PC-3 (cell line): ENCODE measurements around the gene GDAP1L1. TPM values are rescaled to one million over a fixed set of nuclear protein-coding genes. Genes with fewer than 3 reads are reported as not detected.
"Not testable (repeated sequence)": the region's sequence is repeated elsewhere in the genome, so short reads cannot be mapped to it uniquely, and the experiment has no call there.

Experiments used
- ATAC-seq: fragments of 200-7000 bp; cut with Tn5 transposase; 2 replicates; pipeline ENCODE4 v1.9.1; 2020; ENCODE audit warnings: mild to moderate bottlenecking, moderate library complexity
- BruUV-seq: library from RNA; stranded (reverse); fragments of 400-500 nt; replicated peaks from 2 replicates; lab custom pipeline; 2021; lab: Mats Ljungman, UMichigan
- CTCF ChIA-PET: fragments of 300-600 bp; sonication (Branson Sonifier 250); formaldehyde crosslinking; loops from one replicate; lab custom pipeline; 2022; ENCODE audit warnings: antibody characterized with exemption; lab: Charles Lee
- POLR2A ChIA-PET: fragments of 300-600 bp; sonication (Branson Sonifier 250); formaldehyde crosslinking; loops from one replicate; lab custom pipeline; 2022; ENCODE audit warnings: antibody characterized with exemption; ENCODE audit not compliant: unreplicated experiment; lab: Charles Lee
- DNase-seq: peaks from one replicate; pipeline ENCODE4 v3.0.0-alpha.2; 2015
- H2AFZ ChIP-seq: fragments of 300-600 bp; sonication (generic); 2 replicates; pipeline ENCODE4 v1.6.0; 2016; ENCODE audit warnings: antibody characterized with exemption, low read length
- H3F3A ChIP-seq: fragments of 300-600 bp; sonication (generic); one replicate; pipeline ENCODE4 v1.6.0; 2017; ENCODE audit warnings: antibody characterized with exemption, low read length, control low read depth, mild to moderate bottlenecking; ENCODE audit not compliant: unreplicated experiment
- H3K27ac ChIP-seq: fragments of 300-600 bp; sonication (generic); 2 replicates; pipeline ENCODE4 v1.5.1; 2016; ENCODE audit warnings: mild to moderate bottlenecking, low read length
- H3K27me3 ChIP-seq: fragments of 300-600 bp; sonication (generic); 2 replicates; pipeline ENCODE4 v1.6.1; 2016; ENCODE audit warnings: low read length, mixed read lengths
- H3K36me3 ChIP-seq: fragments of 300-600 bp; sonication (generic); 2 replicates; pipeline ENCODE4 v1.6.1; 2016; ENCODE audit warnings: low read depth, mixed run types, low read length, mixed read lengths
- H3K4me1 ChIP-seq: fragments of 300-600 bp; sonication (generic); 2 replicates; pipeline ENCODE4 v1.5.1; 2016; ENCODE audit warnings: low read length; ENCODE audit not compliant: insufficient read depth
- H3K4me2 ChIP-seq: fragments of 300-600 bp; sonication (generic); 2 replicates; pipeline ENCODE4 v1.6.0; 2016; ENCODE audit warnings: low read length
- H3K4me3 ChIP-seq: fragments of 300-600 bp; sonication (generic); 2 replicates; pipeline ENCODE4 v1.5.1; 2016; ENCODE audit warnings: mild to moderate bottlenecking, low read length, mixed read lengths
- H3K79me2 ChIP-seq: fragments of 300-600 bp; sonication (generic); 2 replicates; pipeline ENCODE4 v1.6.1; 2017; ENCODE audit warnings: low read length, mixed read lengths
- H3K9ac ChIP-seq: fragments of 300-600 bp; sonication (generic); 2 replicates; pipeline ENCODE4 v1.6.0; 2016; ENCODE audit warnings: mild to moderate bottlenecking, low read length
- H3K9me2 ChIP-seq: fragments of 300-600 bp; sonication (generic); replicated peaks from 2 replicates; pipeline ENCODE4 v1.6.1; 2016; ENCODE audit warnings: mixed run types, low read length, mixed read lengths
- H3K9me3 ChIP-seq: fragments of 300-600 bp; sonication (generic); 2 replicates; pipeline ENCODE4 v1.6.1; 2016; ENCODE audit warnings: low read length, mixed read lengths
- H4K20me1 ChIP-seq: fragments of 300-600 bp; sonication (generic); 2 replicates; pipeline ENCODE4 v1.6.1; 2016; ENCODE audit warnings: low read length, mixed read lengths
- CTCF ChIP-seq: fragments of 300-600 bp; sonication (generic); conservative IDR thresholded peaks from 2 replicates; pipeline ENCODE4 v1.5.1; 2017; ENCODE audit warnings: antibody characterized with exemption, low read depth, mild to moderate bottlenecking, low read length
- EZH2 ChIP-seq: fragments of 300-600 bp; sonication (generic); IDR thresholded peaks from one replicate; pipeline ENCODE4 v1.6.1; 2017; ENCODE audit warnings: antibody characterized with exemption, mild to moderate bottlenecking, low read length; ENCODE audit not compliant: unreplicated experiment
- EZH2phosphoT487 ChIP-seq: fragments of 300-600 bp; sonication (generic); IDR thresholded peaks from 2 replicates; pipeline ENCODE4 v1.6.1; 2018; ENCODE audit warnings: mild to moderate bottlenecking, antibody characterized with exemption, low read length, borderline replicate concordance
- intact Hi-C: fragments of 100-400 bp; cut with micrococcal nuclease; formaldehyde crosslinking; loops from 2 replicates; pipeline ENCODE4 v1.9.0; 2023
- total RNA-seq: library from RNA; depleted of rRNA; stranded (reverse); fragments of >200 nt; gene quantifications from 2 replicates; pipeline ENCODE4 v1.2.3, GENCODE V29; 2014

Gene GDAP1L1
- total RNA-seq, 1 experiment from 2014 or later, result not detected

- Histone ChIP-seq H3K4me3 (no peak overlapping the region), H3K9ac (no peak overlapping the region), H3K79me2 (no peaks in the 10 kb centered on the region), H3K9me3 (no peaks in the 10 kb centered on the region), H3K4me2 (no peak overlapping the region), H3K27me3 (no peaks in the 10 kb centered on the region), H3K4me1 (0 out of 2 replicates have a peak, but pooled peaks cover 4% of the 10 kb centered on the region), H3F3A (no peaks in the 10 kb centered on the region), H3K36me3 (no peaks in the 10 kb centered on the region), H2AFZ (no peak overlapping the region), H4K20me1 (no peaks in the 10 kb centered on the region), H3K9me2 (no peaks in the 10 kb centered on the region), H3K27ac (no peak overlapping the region)
- no peak for DNase-seq
- ATAC-seq, result no peak; the same call in 1 of the 2 replicates
- CTCF ChIA-PET, result no interaction called here
- POLR2A ChIA-PET, result no interaction called here
- intact Hi-C loops, result no loop called here
- TF ChIP-seq CTCF, result no peak
- TF ChIP-seq EZH2phosphoT487, result no peak
- TF ChIP-seq EZH2, result no peak
- BruUV-seq, result no TSS peak
These were observed 15.9 kb upstream of the GDAP1L1 start for GRCh38 chr20:44231193-44231592.

- Histone ChIP-seq H3K9me3 (no peaks in the 10 kb centered on the region), H3K36me3 (no peaks in the 10 kb centered on the region), H3F3A (no peaks in the 10 kb centered on the region), H2AFZ (no peak overlapping the region), H3K4me2 (no peak overlapping the region), H3K4me1 (0 out of 2 replicates have a peak, but pooled peaks cover 4% of the 10 kb centered on the region), H3K79me2 (no peaks in the 10 kb centered on the region), H3K9ac (no peak overlapping the region), H3K4me3 (no peak overlapping the region), H4K20me1 (no peaks in the 10 kb centered on the region), H3K9me2 (no peaks in the 10 kb centered on the region), H3K27ac (no peak overlapping the region), H3K27me3 (no peaks in the 10 kb centered on the region)
- ATAC-seq (no peak), DNase-seq (no peak)
- ChIA-PET CTCF (no interaction called here), POLR2A (no interaction called here)
- TF ChIP-seq CTCF (no peak; the same call in 1 of the 2 replicates), EZH2phosphoT487 (no peak)
- intact Hi-C loops, result no loop called here
- BruUV-seq, result no TSS peak
These were observed 15.2 kb upstream of the GDAP1L1 start for GRCh38 chr20:44231713-44232468.

- DNase-seq, H3K9me2 ChIP-seq, H4K20me1 ChIP-seq, CTCF ChIA-PET, H2AFZ ChIP-seq, H3K9ac ChIP-seq, ATAC-seq, H3K36me3 ChIP-seq, H3K9me3 ChIP-seq, intact Hi-C loops, H3K79me2 ChIP-seq, BruUV-seq, H3K4me1 ChIP-seq, POLR2A ChIA-PET, H3K4me2 ChIP-seq, H3K27ac ChIP-seq, H3K4me3 ChIP-seq, H3K27me3 ChIP-seq, H3F3A ChIP-seq: not testable (repeated sequence)
These were observed 14.6 kb upstream of the GDAP1L1 start for GRCh38 chr20:44232469-44232856.
